22Rv1 (cell line): ENCODE measurements around the gene PIAS4.

Experiments used
- CTCF ChIP-seq: fragments of 450-650 bp; IDR thresholded peaks from 2 replicates; pipeline ENCODE4 v1.5.1; 2017; ENCODE audit warnings: mild to moderate bottlenecking
- ZFX ChIP-seq: fragments of 450-650 bp; IDR thresholded peaks from 2 replicates; pipeline ENCODE4 v1.6.1; 2017; ENCODE audit warnings: antibody characterized with exemption, borderline replicate concordance

- TF ChIP-seq CTCF (no peak), ZFX (no peak)
These were observed 51.9 kb downstream of the PIAS4 start for GRCh38 chr19:4059453-4059871.
